ENCODE data around the gene RNF169.

- TF ChIP-seq CTCF (IDR thresholded peaks at IDR 0.05) (no peak), POLR2A (IDR thresholded peaks at IDR 0.05) (no peak), POLR2AphosphoS5 (IDR thresholded peaks at IDR 0.05) (no peak)
Measured at GRCh38 chr11:74826901-74827300, 78.3 kb downstream of the RNF169 start.
